Midbrain (tissue), 1 donor: ENCODE results near the gene PRSS27.

ENCODE experiments used
- DNase-seq: peaks from one replicate; lab custom pipeline; 2025; lab: John Stamatoyannopoulos, UW

The PRSS27 gene

GRCh38 chr16:2708955-2709587 is 11.0 kb downstream of the PRSS27 start:
- DNase-seq: no peak

- DNase-seq: no peak
Observed at GRCh38 chr16:2708290-2708639, 11.8 kb downstream of the PRSS27 start.

- no peak for DNase-seq
Observed at GRCh38 chr16:2707368-2708289, 12.4 kb downstream of the PRSS27 start.

- no peak for DNase-seq
Observed at GRCh38 chr16:2706611-2707311, 13.3 kb downstream of the PRSS27 start.

GRCh38 chr16:2706085-2706484 is 13.9 kb downstream of the PRSS27 start:
- no peak for DNase-seq

- no peak for DNase-seq
Observed at GRCh38 chr16:2705351-2705750, 14.7 kb downstream of the PRSS27 start.

GRCh38 chr16:2704983-2705275 is 15.1 kb downstream of the PRSS27 start:
- DNase-seq: no peak

- no peak for DNase-seq
Observed at GRCh38 chr16:2704166-2704982, 15.7 kb downstream of the PRSS27 start.

GRCh38 chr16:2702871-2703745 is 16.9 kb downstream of the PRSS27 start:
- DNase-seq: peak; percentile 53

- no peak for DNase-seq
Observed at GRCh38 chr16:2702438-2702825, 17.6 kb downstream of the PRSS27 start.

- no peak for DNase-seq
Observed at GRCh38 chr16:2701713-2702437, 18.1 kb downstream of the PRSS27 start.

- no peak for DNase-seq
Observed at GRCh38 chr16:2701272-2701671, 18.8 kb downstream of the PRSS27 start.

- DNase-seq: no peak
Observed at GRCh38 chr16:2700786-2701185, 19.2 kb downstream of the PRSS27 start.

- no peak for DNase-seq
Observed at GRCh38 chr16:2699791-2700600, 20.0 kb downstream of the PRSS27 start.

GRCh38 chr16:2698965-2699750 is 20.9 kb downstream of the PRSS27 start:
- no peak for DNase-seq

- no peak for DNase-seq
Observed at GRCh38 chr16:2698103-2698870, 21.7 kb downstream of the PRSS27 start.

GRCh38 chr16:2697401-2697948 is 22.5 kb downstream of the PRSS27 start:
- DNase-seq: no peak
